Stimulated activated CD8-positive, alpha-beta memory T cell treated with anti-CD3 and anti-CD28 coated beads, Interleukin-4, amount 100 ng/mL, for 4 hours (primary cell): ENCODE data around the gene RAD52.

Source experiments
- DNase-seq, 2 donors: peaks; one replicate each; pipeline ENCODE4 v3.0.0-alpha.2; 2020; ENCODE audit warnings: low read depth in 2 of 2, low spot score in 1 of 2

The RAD52 gene

GRCh38 chr12:949453-950191, at the start of gene RAD52:
TSS of gene RAD52 (minus strand) at chr12:949694. CDS start at chr12:933058, 16,636 bp downstream.
- peak; percentile 94 to 98 for DNase-seq

- no peak for DNase-seq
Measured at GRCh38 chr12:998020-998874, 48.8 kb upstream of the RAD52 start.

DNA sequence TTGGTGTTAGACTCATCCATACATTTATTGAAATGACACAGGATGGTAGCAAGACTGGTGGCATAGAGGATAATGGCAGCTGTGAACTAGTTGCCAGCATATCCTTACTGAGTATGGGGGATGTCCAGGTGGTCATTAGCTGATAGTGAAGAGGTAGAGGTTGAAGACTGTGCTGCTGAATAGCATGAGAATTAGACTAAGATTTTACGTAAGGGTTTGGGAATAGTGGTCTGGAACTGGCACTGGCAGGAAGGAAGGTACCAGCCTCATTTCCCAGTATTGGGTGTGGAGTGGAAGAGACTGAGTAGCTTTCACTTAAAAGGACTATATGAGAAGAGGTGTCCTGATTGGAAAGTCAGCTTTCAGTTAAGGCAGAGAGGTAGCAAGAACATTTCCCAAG, 48.0 kb upstream of the RAD52 start:
- DNase-seq, result no peak

DNA sequence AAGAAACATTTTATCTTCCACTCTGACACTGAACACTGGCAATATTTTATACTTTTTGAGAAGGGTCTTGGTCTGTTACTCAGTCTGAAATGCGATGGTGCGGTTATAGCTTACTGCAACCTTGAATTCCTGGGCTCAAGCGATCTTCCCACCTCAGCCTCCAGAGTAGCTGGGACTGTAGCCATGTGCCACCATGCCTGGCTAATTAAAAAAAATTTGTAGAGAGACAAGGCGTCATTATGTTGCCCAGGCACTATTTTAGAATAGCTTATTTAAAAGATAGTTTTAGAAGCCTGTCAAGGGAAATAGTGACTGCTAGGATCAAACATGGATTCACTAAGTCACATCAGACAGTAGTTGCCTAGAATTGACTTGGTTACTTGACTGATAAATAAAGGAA, 47.4 kb upstream of the RAD52 start:
- no peak for DNase-seq

GRCh38 chr12:992647-993046, 43.2 kb upstream of the RAD52 start:
- DNase-seq, result no peak

DNA sequence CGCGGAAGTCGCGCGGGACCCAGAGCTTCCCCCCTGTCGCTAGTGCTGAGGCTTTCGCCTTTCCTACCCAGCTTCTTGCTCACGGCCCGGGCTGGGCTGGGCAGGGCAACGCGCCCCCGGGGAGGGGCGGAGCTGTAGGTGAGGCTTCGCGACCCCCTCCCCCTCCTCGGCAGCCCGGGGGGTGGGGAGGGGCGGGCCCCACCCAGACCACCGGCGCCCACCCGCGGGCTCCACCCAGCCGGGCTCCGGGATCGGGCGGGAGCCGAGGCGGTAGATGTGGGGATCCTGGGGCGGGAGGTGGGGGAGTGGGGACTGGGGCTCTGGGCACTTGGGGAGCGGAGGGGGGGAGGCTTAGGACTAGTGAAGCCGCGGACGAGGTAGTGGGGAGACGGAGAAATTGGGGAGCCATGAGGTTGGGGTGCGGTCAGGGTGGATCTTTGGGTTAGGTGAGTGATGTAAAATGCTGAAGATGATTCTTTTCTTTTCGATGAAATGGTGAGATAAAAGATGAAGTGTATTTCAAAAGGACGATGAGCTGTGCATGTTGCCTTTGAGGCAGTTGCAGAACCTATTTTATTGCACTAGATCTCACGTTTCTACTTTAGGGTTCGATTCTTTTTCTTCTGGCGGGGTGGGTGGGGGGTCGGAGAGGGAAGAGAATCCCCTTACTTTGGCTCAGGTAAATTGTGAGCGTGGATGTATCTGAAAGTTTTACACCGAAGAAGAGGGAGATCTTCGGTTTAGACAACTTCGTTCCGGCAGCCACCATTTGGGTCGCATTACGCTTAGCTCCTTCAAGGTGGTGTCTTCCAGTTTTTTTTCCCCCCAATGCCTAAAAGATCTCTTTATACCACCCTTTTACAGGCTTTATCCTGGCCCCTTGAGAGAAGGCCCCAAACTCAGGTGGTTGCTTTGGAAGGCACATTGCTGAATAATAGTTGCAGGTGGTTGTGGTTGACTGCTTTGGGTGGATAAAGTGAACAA, 42.1 kb upstream of the RAD52 start:
- DNase-seq, result no peak

DNA sequence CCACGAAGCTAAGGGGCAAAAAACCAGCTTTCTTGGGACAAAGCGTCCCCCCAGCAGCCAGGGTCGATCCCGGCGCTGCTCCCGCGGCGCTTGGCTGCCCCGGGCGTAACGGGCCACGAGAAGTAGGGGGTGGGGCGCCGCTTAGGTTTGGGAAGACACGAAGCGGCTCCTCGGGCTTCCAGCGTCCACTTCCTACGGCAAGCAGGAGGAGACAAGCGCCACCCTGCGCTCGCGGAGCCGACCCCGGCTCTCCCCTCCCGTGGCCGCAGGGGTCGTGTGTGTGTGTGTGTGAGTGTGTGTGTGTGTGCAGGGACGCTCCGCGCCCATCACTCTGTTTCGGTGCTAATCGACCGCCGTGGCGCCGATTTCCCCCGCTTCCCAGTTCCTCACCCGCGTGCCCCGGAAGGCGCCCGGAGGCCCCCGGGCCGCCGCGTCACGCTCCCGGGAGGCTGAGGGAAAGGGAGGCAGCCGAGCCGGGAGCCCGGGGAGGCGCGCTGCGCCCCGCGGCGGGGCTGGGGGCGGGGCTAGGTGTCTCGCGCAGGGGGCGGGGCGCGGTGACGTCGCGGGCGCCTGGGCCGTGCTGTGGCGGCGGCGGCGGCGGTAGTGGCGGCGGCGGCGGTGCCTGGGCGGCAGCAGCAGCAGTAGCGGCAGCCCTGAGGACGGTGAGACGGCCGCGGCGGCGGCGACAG, 41.3 kb upstream of the RAD52 start, which contains the start of gene ERC1:
ERC1 (plus strand) TSS at position 563 of the 689 bp plus-strand sequence. CDS start 36,681 bp downstream, outside the sequence.
- peak; percentile 53 to 65 for DNase-seq

DNA sequence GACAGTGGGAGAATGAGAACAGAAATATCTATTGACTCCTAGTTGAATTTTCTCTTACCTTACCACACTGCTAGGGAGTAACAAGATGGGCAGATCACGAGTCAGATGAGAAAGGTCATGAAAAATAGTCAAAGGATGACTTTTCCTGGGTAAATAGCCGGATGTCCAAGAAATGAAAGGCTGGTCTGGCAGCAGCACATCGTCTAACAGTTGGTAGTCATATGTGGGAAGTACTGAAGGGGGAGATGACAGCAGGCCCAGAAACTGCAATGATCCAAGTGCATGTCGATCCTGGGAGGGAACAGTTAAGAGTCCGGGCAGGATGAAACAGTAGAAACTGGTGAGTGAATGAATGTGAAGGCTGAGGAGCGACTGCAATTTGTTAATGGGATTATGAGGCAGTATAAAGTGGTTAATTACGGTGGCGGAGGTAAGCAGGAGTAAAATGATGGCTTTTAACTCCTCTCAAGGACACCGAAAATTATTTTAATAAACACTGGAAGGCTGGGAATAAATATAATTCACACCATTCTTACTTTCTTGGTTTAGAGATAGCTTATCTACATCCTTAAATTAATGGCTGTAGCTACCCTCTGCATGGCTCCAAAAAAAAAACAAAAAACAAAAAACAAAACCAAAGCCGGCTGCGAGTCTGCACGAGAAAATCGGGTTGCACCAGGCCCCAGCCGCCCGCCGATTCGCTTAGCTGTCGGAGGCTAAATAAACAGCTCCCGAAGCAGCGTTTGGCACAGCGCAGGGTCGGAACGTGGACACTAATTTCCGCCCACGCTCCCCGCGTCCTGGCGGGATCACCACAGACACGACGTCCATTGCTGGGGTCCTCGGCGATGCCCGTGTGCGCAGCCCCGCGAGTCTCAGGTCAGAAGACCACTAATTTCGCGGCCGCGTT, 40.5 kb upstream of the RAD52 start:
- DNase-seq, result peak; percentile 6 to 11

GRCh38 chr12:989051-989450, 39.6 kb upstream of the RAD52 start:
- DNase-seq, result no peak

GRCh38 chr12:988646-989045, 39.2 kb upstream of the RAD52 start:
- no peak for DNase-seq

GRCh38 chr12:981961-982360, 32.5 kb upstream of the RAD52 start:
- DNase-seq, result no peak

DNA sequence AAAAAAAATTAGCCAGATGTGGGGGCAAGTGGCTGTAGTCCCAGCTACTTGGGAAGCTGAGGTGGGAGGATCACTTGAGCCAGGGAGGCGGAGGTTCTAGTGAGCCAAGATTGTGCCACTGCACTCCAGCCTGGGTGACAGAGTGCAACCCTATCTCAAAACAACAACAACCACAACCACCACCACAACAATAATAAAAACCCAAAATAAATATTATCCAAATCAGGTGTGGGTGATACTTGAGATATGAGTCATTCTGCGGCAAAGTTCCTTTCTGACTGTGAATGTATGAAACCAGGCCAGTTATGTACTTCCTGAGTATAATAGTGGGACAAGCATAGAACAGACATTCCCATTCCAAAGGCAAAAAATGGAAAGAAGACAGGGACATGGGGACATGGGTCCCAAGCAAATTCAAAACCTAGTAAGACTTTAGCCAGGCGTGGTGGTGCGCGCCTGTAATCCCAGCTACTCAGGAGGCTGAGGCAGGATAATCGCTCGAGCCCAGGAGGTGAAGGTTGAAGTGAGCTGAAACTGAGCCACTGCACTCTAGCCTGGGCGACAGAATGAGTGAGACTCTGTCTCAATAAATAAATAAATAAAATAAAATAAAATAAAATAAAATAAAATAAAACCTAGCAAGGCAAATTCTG, 31.8 kb upstream of the RAD52 start:
- DNase-seq, result no peak

GRCh38 chr12:979349-979748, 29.9 kb upstream of the RAD52 start:
- DNase-seq, result no peak

GRCh38 chr12:977156-977555, 27.7 kb upstream of the RAD52 start:
- DNase-seq, result no peak

- DNase-seq, result no peak
Measured at GRCh38 chr12:976644-977043, 27.1 kb upstream of the RAD52 start.

GRCh38 chr12:974271-974862, 24.9 kb upstream of the RAD52 start:
- no peak for DNase-seq

DNA sequence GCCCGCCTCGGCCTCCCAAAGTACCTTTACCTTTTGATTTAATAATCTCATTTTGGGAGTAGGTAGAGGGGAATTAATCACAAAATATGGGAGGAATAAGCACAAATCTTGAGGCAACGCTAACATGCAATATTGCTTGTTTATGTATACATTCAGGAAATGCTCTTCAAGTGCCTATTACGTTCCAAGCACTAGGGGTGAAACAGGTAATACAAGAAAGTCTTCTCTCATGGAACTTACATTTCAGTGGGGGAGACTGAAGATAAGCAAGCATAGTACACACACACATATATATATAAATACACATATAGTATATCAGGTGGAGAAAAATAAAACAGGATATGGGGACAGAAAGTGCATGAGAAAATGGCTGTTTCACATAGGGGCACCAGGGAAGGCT, 22.5 kb upstream of the RAD52 start:
- DNase-seq, result no peak

DNA sequence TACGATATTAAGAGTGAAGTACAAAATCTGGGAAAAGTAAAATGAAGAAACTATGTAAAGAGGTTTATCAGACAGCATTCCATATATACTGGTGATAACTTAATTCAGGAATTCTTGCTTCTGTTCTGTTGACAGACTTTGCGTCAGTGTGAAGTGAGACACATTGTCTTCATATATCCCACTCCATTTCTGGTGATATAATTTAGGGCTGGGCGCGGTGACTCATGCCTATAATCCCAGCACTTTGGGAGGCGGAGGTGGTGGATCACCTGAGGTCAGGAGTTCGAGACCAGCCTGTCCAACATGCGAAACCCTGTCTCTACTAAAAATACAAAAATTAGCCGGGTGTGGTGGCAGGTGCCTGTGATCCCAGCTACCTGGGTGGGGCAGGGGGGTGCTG, 20.3 kb upstream of the RAD52 start:
- no peak for DNase-seq

DNA sequence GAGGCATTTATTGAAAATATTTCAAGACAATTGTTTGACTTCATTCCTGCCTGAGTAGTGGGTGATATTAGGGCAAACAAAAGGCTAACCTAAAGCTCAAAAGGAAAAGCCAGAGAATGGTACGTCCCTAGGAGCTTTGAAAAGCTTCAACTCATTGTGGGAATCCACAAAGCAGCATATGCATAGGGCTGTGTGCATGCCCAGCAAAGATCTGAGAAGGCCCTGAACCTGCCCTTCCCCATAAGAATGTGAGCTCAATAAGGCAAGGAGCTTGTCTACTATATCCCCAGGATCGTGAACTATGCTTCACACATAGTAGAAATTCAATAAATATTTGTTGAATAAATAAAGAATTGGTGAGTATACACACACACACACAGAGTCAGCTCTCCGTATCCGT, 19.1 kb upstream of the RAD52 start:
- DNase-seq, result no peak
